ENCODE results near the gene ITGA11.

Gene ITGA11

GRCh38 chr15:68309024-68309423 is 122.9 kb downstream of the ITGA11 start:
- Histone ChIP-seq H3K4me1 (ENCODE audit: control insufficient read depth, low read depth, low read length) (peaks cover 18% of the 10 kb centered on the region), H3K27me3 (ENCODE audit: control insufficient read depth, insufficient read depth, low read length) (no peaks in the 10 kb centered on the region), H3K4me3 (ENCODE audit: low read length) (no peak overlapping the region), H3K36me3 (ENCODE audit: control insufficient read depth, low read depth, low read length) (no peaks in the 10 kb centered on the region), H3K27ac (ENCODE audit: low read length) (no peak overlapping the region), H3K9me3 (ENCODE audit: control insufficient read depth, low read depth, low read length) (no peaks in the 10 kb centered on the region), H3K9ac (ENCODE audit: low read length) (no peak overlapping the region)

GRCh38 chr15:68307131-68307928 is 124.6 kb downstream of the ITGA11 start:
- H3K4me3 ChIP-seq (ENCODE audit: low read length), result no peak overlapping the region
- no peaks in the 10 kb centered on the region for H3K9me3 ChIP-seq (ENCODE audit: control insufficient read depth, low read depth, low read length)
- H3K36me3 ChIP-seq (ENCODE audit: control insufficient read depth, low read depth, low read length), result no peaks in the 10 kb centered on the region
- no peak overlapping the region for H3K27ac ChIP-seq (ENCODE audit: low read length)
- H3K9ac ChIP-seq (ENCODE audit: low read length), result no peak overlapping the region
- H3K4me1 ChIP-seq (ENCODE audit: control insufficient read depth, low read depth, low read length), result peaks cover 18% of the 10 kb centered on the region
- H3K27me3 ChIP-seq (ENCODE audit: control insufficient read depth, insufficient read depth, low read length), result no peaks in the 10 kb centered on the region

- H3K27me3 ChIP-seq (ENCODE audit: control insufficient read depth, insufficient read depth, low read length), result no peaks in the 10 kb centered on the region
- H3K4me3 ChIP-seq (ENCODE audit: low read length), result no peak overlapping the region
- peaks cover 18% of the 10 kb centered on the region for H3K4me1 ChIP-seq (ENCODE audit: control insufficient read depth, low read depth, low read length)
- no peaks in the 10 kb centered on the region for H3K36me3 ChIP-seq (ENCODE audit: control insufficient read depth, low read depth, low read length)
- H3K9ac ChIP-seq (ENCODE audit: low read length), result no peak overlapping the region
- no peak overlapping the region for H3K27ac ChIP-seq (ENCODE audit: low read length)
- no peaks in the 10 kb centered on the region for H3K9me3 ChIP-seq (ENCODE audit: control insufficient read depth, low read depth, low read length)
These were observed 126.5 kb downstream of the ITGA11 start for GRCh38 chr15:68305420-68305871.

GRCh38 chr15:68304589-68305337 is 127.2 kb downstream of the ITGA11 start:
- Histone ChIP-seq H3K36me3 (ENCODE audit: control insufficient read depth, low read depth, low read length) (no peaks in the 10 kb centered on the region), H3K4me3 (ENCODE audit: low read length) (no peak overlapping the region), H3K9me3 (ENCODE audit: control insufficient read depth, low read depth, low read length) (no peaks in the 10 kb centered on the region), H3K27ac (ENCODE audit: low read length) (no peak overlapping the region), H3K27me3 (ENCODE audit: control insufficient read depth, insufficient read depth, low read length) (no peaks in the 10 kb centered on the region), H3K4me1 (ENCODE audit: control insufficient read depth, low read depth, low read length) (peaks cover 18% of the 10 kb centered on the region), H3K9ac (ENCODE audit: low read length) (no peak overlapping the region)

- Histone ChIP-seq H3K27me3 (ENCODE audit: control insufficient read depth, insufficient read depth, low read length) (no peaks in the 10 kb centered on the region), H3K4me1 (ENCODE audit: control insufficient read depth, low read depth, low read length) (peaks cover 18% of the 10 kb centered on the region), H3K9me3 (ENCODE audit: control insufficient read depth, low read depth, low read length) (no peaks in the 10 kb centered on the region), H3K4me3 (ENCODE audit: low read length) (no peak overlapping the region), H3K36me3 (ENCODE audit: control insufficient read depth, low read depth, low read length) (no peaks in the 10 kb centered on the region), H3K27ac (ENCODE audit: low read length) (no peak overlapping the region), H3K9ac (ENCODE audit: low read length) (no peak overlapping the region)
These were observed 128.2 kb downstream of the ITGA11 start for GRCh38 chr15:68303560-68304436.

GRCh38 chr15:68303134-68303533 is 128.8 kb downstream of the ITGA11 start:
- no peak overlapping the region for H3K9ac ChIP-seq (ENCODE audit: low read length)
- peaks cover 18% of the 10 kb centered on the region for H3K4me1 ChIP-seq (ENCODE audit: control insufficient read depth, low read depth, low read length)

GRCh38 chr15:68302729-68303128 is 129.2 kb downstream of the ITGA11 start:
- no peaks in the 10 kb centered on the region for H3K9me3 ChIP-seq (ENCODE audit: control insufficient read depth, low read depth, low read length)
- no peaks in the 10 kb centered on the region for H3K36me3 ChIP-seq (ENCODE audit: control insufficient read depth, low read depth, low read length)
- H3K4me3 ChIP-seq (ENCODE audit: low read length), result no peak overlapping the region
- no peak overlapping the region for H3K9ac ChIP-seq (ENCODE audit: low read length)
- H3K4me1 ChIP-seq (ENCODE audit: control insufficient read depth, low read depth, low read length), result peaks cover 18% of the 10 kb centered on the region
- H3K27me3 ChIP-seq (ENCODE audit: control insufficient read depth, insufficient read depth, low read length), result no peaks in the 10 kb centered on the region
- H3K27ac ChIP-seq (ENCODE audit: low read length), result no peak overlapping the region

More at GRCh38 chr15:68303134-68303533, 128.8 kb downstream of the ITGA11 start:
- Histone ChIP-seq H3K9me3 (ENCODE audit: control insufficient read depth, low read depth, low read length) (no peaks in the 10 kb centered on the region), H3K27ac (ENCODE audit: low read length) (no peak overlapping the region), H3K4me3 (ENCODE audit: low read length) (no peak overlapping the region), H3K36me3 (ENCODE audit: control insufficient read depth, low read depth, low read length) (no peaks in the 10 kb centered on the region), H3K27me3 (ENCODE audit: control insufficient read depth, insufficient read depth, low read length) (no peaks in the 10 kb centered on the region)

- Histone ChIP-seq H3K27ac (ENCODE audit: low read length) (no peak overlapping the region), H3K36me3 (ENCODE audit: control insufficient read depth, low read depth, low read length) (no peaks in the 10 kb centered on the region), H3K9ac (ENCODE audit: low read length) (no peak overlapping the region), H3K27me3 (ENCODE audit: control insufficient read depth, insufficient read depth, low read length) (no peaks in the 10 kb centered on the region), H3K4me3 (ENCODE audit: low read length) (no peak overlapping the region), H3K4me1 (ENCODE audit: control insufficient read depth, low read depth, low read length) (peaks cover 8% of the 10 kb centered on the region), H3K9me3 (ENCODE audit: control insufficient read depth, low read depth, low read length) (no peaks in the 10 kb centered on the region)
These were observed 130.7 kb downstream of the ITGA11 start for GRCh38 chr15:68301301-68301700.

GRCh38 chr15:68300115-68300940 is 131.6 kb downstream of the ITGA11 start:
- no peaks in the 10 kb centered on the region for H3K9me3 ChIP-seq (ENCODE audit: control insufficient read depth, low read depth, low read length)
- peaks cover 1% of the 10 kb centered on the region for H3K36me3 ChIP-seq (ENCODE audit: control insufficient read depth, low read depth, low read length)
- H3K27ac ChIP-seq (ENCODE audit: low read length), result no peak overlapping the region
- no peaks in the 10 kb centered on the region for H3K27me3 ChIP-seq (ENCODE audit: control insufficient read depth, insufficient read depth, low read length)
- H3K4me1 ChIP-seq (ENCODE audit: control insufficient read depth, low read depth, low read length), result peaks cover 4% of the 10 kb centered on the region
- H3K4me3 ChIP-seq (ENCODE audit: low read length), result no peak overlapping the region
- no peak overlapping the region for H3K9ac ChIP-seq (ENCODE audit: low read length)

GRCh38 chr15:68299436-68299835 is 132.5 kb downstream of the ITGA11 start:
- Histone ChIP-seq H3K9me3 (ENCODE audit: control insufficient read depth, low read depth, low read length) (no peaks in the 10 kb centered on the region), H3K27ac (ENCODE audit: low read length) (no peak overlapping the region), H3K4me3 (ENCODE audit: low read length) (no peak overlapping the region), H3K36me3 (ENCODE audit: control insufficient read depth, low read depth, low read length) (peaks cover 4% of the 10 kb centered on the region), H3K27me3 (ENCODE audit: control insufficient read depth, insufficient read depth, low read length) (no peaks in the 10 kb centered on the region), H3K4me1 (ENCODE audit: control insufficient read depth, low read depth, low read length) (peaks cover under 1% of the 10 kb centered on the region), H3K9ac (ENCODE audit: low read length) (no peak overlapping the region)

All from iPS-18a (cell line).